Chondrocyte (in vitro differentiated cells): ENCODE results near the gene EXD3. TPM values are rescaled to one million over a fixed set of nuclear protein-coding genes. Genes with fewer than 3 reads are reported as not detected.

Experiments
- DNase-seq: peaks from one replicate; pipeline ENCODE4 v3.0.0; 2021; ENCODE audit warnings: mixed read lengths, low spot score
- H3K27ac Mint-ChIP-seq: one replicate; pipeline ENCODE4 v1.8.0; 2021; ENCODE audit warnings: mild to moderate bottlenecking, moderate library complexity, mixed read lengths; ENCODE audit not compliant: unreplicated experiment
- H3K27me3 Mint-ChIP-seq: 2 replicates; pipeline ENCODE4 v1.8.0; 2021; ENCODE audit warnings: low read depth, mixed read lengths
- H3K36me3 Mint-ChIP-seq: 2 replicates; pipeline ENCODE4 v1.8.0; 2021; ENCODE audit warnings: low read depth, mixed read lengths
- H3K4me1 Mint-ChIP-seq: 2 replicates; pipeline ENCODE4 v1.8.0; 2021; ENCODE audit warnings: low read depth, mild to moderate bottlenecking, mixed read lengths
- H3K4me3 Mint-ChIP-seq: one replicate; pipeline ENCODE4 v1.8.0; 2021; ENCODE audit warnings: mild to moderate bottlenecking, moderate library complexity, mixed read lengths; ENCODE audit not compliant: unreplicated experiment
- H3K9me3 Mint-ChIP-seq: 2 replicates; pipeline ENCODE4 v1.8.0; 2021; ENCODE audit warnings: low read depth, mixed read lengths
- CTCF ChIP-seq: fragments of 200-600 bp; sonication (generic); IDR thresholded peaks from 2 replicates; pipeline ENCODE4 v1.5.0; 2021; ENCODE audit warnings: antibody characterized with exemption, mild to moderate bottlenecking, moderate library complexity
- total RNA-seq: library from RNA; stranded (reverse); gene quantifications from 3 replicates; pipeline ENCODE4 v1.2.1, GENCODE V29; 2021

Gene EXD3
- total RNA-seq, 1 donor from 2014 or later: 11.6 TPM

- no peak for TF ChIP-seq CTCF
- Mint-ChIP-seq H3K9me3 (no peaks in the 10 kb centered on the region), H3K27ac (no peak overlapping the region), H3K4me3 (no peak overlapping the region), H3K4me1 (peaks cover 18% of the 10 kb centered on the region), H3K27me3 (no peaks in the 10 kb centered on the region), H3K36me3 (no peaks in the 10 kb centered on the region)
- DNase-seq: peak; percentile 72
These were observed 3.2 kb upstream of the EXD3 start for GRCh38 chr9:137426018-137426681.

- Mint-ChIP-seq H3K9me3 (no peaks in the 10 kb centered on the region), H3K27me3 (no peaks in the 10 kb centered on the region), H3K27ac (no peak overlapping the region), H3K36me3 (no peaks in the 10 kb centered on the region), H3K4me3 (no peak overlapping the region), H3K4me1 (peaks cover 18% of the 10 kb centered on the region)
- TF ChIP-seq CTCF: peak; percentile 61
- DNase-seq: peak; percentile 89
These were observed 741 bp upstream of the EXD3 start for GRCh38 chr9:137423514-137424291.

- H3K4me3 Mint-ChIP-seq: peak overlapping the region; percentile 79
- H3K27ac Mint-ChIP-seq: no peak overlapping the region
- H3K36me3 Mint-ChIP-seq: no peaks in the 10 kb centered on the region
- no peak for TF ChIP-seq CTCF
- no peaks in the 10 kb centered on the region for H3K27me3 Mint-ChIP-seq
- peaks cover 18% of the 10 kb centered on the region for H3K4me1 Mint-ChIP-seq
- no peak for DNase-seq
- no peaks in the 10 kb centered on the region for H3K9me3 Mint-ChIP-seq
These were observed 941 bp downstream of the EXD3 start for GRCh38 chr9:137421838-137422603.

- Mint-ChIP-seq H3K4me1 (peaks cover 31% of the 10 kb centered on the region), H3K27me3 (no peaks in the 10 kb centered on the region), H3K36me3 (no peaks in the 10 kb centered on the region), H3K27ac (no peak overlapping the region), H3K4me3 (no peak overlapping the region), H3K9me3 (no peaks in the 10 kb centered on the region)
- DNase-seq: peak; percentile 85
- TF ChIP-seq CTCF: no peak
These were observed 5.6 kb downstream of the EXD3 start for GRCh38 chr9:137417161-137418021.
